Testis (tissue), 2 donors: ENCODE results near the gene GPR137.

Experiments used
- CTCF ChIP-seq, 3 experiments: fragments of 450-650 bp in 2 of 3; fragments of 200-600 bp in 1 of 3; sonication (generic) in 1 of 3; IDR thresholded peaks; one replicate each; pipeline ENCODE4 v1.5.1; 2016 to 2019; ENCODE audit warnings: antibody characterized with exemption in 3 of 3, mild to moderate bottlenecking in 2 of 3, moderate library complexity in 1 of 3
- POLR2A ChIP-seq: fragments of 450-650 bp; IDR thresholded peaks from one replicate; pipeline ENCODE4 v1.6.1; 2017; ENCODE audit warnings: antibody characterized with exemption, mild to moderate bottlenecking, moderate library complexity

- TF ChIP-seq POLR2A (no peak), CTCF (IDR thresholded peaks at IDR 0.05) (no peak)
Measured at GRCh38 chr11:64288353-64288750, 2.7 kb downstream of the GPR137 start.
